ENCODE results near the gene INHBE. TPM values are rescaled to one million over a fixed set of nuclear protein-coding genes. Genes with fewer than 3 reads are reported as not detected.

Gene INHBE
- total RNA-seq, 1 experiment from 2014 or later, result 0.59 TPM

GRCh38 chr12:57418255-57418654 is 36.9 kb upstream of the INHBE start:
- CTCF ChIA-PET, result interaction anchor here (0.5 kb wide), 1 partner anchor 175 kb away, joined by 7 read pairs; no protein-coding TSS in a partner anchor
- TF ChIP-seq POLR2AphosphoS5 (IDR thresholded peaks at IDR 0.05; ENCODE audit: low read depth, low read length) (no peak), TCF7L2 (IDR thresholded peaks at IDR 0.05; ENCODE audit: low read depth, low read length) (no peak), SIN3A (IDR thresholded peaks at IDR 0.05; ENCODE audit: borderline replicate concordance, insufficient read depth, low read depth, low read length) (no peak)
- TF ChIP-seq, protein P1, sequence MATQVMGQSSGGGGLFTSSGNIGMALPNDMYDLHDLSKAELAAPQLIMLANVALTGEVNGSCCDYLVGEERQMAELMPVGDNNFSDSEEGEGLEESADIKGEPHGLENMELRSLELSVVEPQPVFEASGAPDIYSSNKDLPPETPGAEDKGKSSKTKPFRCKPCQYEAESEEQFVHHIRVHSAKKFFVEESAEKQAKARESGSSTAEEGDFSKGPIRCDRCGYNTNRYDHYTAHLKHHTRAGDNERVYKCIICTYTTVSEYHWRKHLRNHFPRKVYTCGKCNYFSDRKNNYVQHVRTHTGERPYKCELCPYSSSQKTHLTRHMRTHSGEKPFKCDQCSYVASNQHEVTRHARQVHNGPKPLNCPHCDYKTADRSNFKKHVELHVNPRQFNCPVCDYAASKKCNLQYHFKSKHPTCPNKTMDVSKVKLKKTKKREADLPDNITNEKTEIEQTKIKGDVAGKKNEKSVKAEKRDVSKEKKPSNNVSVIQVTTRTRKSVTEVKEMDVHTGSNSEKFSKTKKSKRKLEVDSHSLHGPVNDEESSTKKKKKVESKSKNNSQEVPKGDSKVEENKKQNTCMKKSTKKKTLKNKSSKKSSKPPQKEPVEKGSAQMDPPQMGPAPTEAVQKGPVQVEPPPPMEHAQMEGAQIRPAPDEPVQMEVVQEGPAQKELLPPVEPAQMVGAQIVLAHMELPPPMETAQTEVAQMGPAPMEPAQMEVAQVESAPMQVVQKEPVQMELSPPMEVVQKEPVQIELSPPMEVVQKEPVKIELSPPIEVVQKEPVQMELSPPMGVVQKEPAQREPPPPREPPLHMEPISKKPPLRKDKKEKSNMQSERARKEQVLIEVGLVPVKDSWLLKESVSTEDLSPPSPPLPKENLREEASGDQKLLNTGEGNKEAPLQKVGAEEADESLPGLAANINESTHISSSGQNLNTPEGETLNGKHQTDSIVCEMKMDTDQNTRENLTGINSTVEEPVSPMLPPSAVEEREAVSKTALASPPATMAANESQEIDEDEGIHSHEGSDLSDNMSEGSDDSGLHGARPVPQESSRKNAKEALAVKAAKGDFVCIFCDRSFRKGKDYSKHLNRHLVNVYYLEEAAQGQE (IDR thresholded peaks at IDR 0.05; ENCODE audit: insufficient read depth in 1 of 2, low read depth in 2 of 2, low read length in 1 of 2), result no peak
- TF ChIP-seq, protein P2, sequence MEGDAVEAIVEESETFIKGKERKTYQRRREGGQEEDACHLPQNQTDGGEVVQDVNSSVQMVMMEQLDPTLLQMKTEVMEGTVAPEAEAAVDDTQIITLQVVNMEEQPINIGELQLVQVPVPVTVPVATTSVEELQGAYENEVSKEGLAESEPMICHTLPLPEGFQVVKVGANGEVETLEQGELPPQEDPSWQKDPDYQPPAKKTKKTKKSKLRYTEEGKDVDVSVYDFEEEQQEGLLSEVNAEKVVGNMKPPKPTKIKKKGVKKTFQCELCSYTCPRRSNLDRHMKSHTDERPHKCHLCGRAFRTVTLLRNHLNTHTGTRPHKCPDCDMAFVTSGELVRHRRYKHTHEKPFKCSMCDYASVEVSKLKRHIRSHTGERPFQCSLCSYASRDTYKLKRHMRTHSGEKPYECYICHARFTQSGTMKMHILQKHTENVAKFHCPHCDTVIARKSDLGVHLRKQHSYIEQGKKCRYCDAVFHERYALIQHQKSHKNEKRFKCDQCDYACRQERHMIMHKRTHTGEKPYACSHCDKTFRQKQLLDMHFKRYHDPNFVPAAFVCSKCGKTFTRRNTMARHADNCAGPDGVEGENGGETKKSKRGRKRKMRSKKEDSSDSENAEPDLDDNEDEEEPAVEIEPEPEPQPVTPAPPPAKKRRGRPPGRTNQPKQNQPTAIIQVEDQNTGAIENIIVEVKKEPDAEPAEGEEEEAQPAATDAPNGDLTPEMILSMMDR (IDR thresholded peaks at IDR 0.05), result no peak
- no peak for DNase-seq (ENCODE audit: low read depth, low spot score)
- in situ Hi-C loops (cut with HindIII; ENCODE audit: low pct_unique_long_range_greater_than_20kb, low sequenced_read_pairs) (no loop called here), intact Hi-C loops (cut with micrococcal nuclease; ENCODE audit: unreplicated experiment) (no loop called here)
- Histone ChIP-seq H3K9me3 (ENCODE audit: control insufficient read depth, insufficient read depth, low read depth, low read length) (no peaks in the 10 kb centered on the region), H3K4me1 (ENCODE audit: control insufficient read depth, insufficient read depth, low read length) (no peaks in the 10 kb centered on the region), H3K36me3 (ENCODE audit: control insufficient read depth, insufficient read depth, low read length) (no peaks in the 10 kb centered on the region; the same call in 1 of the 2 replicates), H3K4me3 (ENCODE audit: low read depth in 2 of 2, low read length in 2 of 2) (no peak overlapping the region), H3K27ac (ENCODE audit: low read length) (no peak overlapping the region), H3K27me3 (ENCODE audit: control insufficient read depth, insufficient read depth, low read length) (no peaks in the 10 kb centered on the region)
- POLR2A ChIA-PET, result interaction anchor here (0.6 kb wide), 1 partner anchor 12 kb away, joined by 5 read pairs; no protein-coding TSS in a partner anchor
- no peak for ATAC-seq
- no TSS peak for BruUV-seq (replicated peaks)

- Histone ChIP-seq H3K27ac (ENCODE audit: low read length) (no peak overlapping the region), H3K36me3 (ENCODE audit: control insufficient read depth, insufficient read depth, low read length) (no peaks in the 10 kb centered on the region; the same call in 1 of the 2 replicates), H3K9me3 (ENCODE audit: control insufficient read depth, insufficient read depth, low read depth, low read length) (no peaks in the 10 kb centered on the region), H3K27me3 (ENCODE audit: control insufficient read depth, insufficient read depth, low read length) (no peaks in the 10 kb centered on the region), H3K4me1 (ENCODE audit: control insufficient read depth, insufficient read depth, low read length) (no peaks in the 10 kb centered on the region), H3K4me3 (ENCODE audit: low read depth in 2 of 2, low read length in 2 of 2) (no peak overlapping the region)
- intact Hi-C loops (cut with micrococcal nuclease; ENCODE audit: unreplicated experiment) (no loop called here), in situ Hi-C loops (cut with HindIII; ENCODE audit: low pct_unique_long_range_greater_than_20kb, low sequenced_read_pairs) (no loop called here)
- ChIA-PET POLR2A (no interaction called here), CTCF (no interaction called here)
- no TSS peak for BruUV-seq (replicated peaks)
- ATAC-seq (no peak), DNase-seq (ENCODE audit: low read depth, low spot score) (no peak)
- TF ChIP-seq TCF7L2 (IDR thresholded peaks at IDR 0.05; ENCODE audit: low read depth, low read length) (no peak), SIN3A (IDR thresholded peaks at IDR 0.05; ENCODE audit: borderline replicate concordance, insufficient read depth, low read depth, low read length) (no peak), POLR2AphosphoS5 (IDR thresholded peaks at IDR 0.05; ENCODE audit: low read depth, low read length) (no peak)
- TF ChIP-seq, protein P2 (IDR thresholded peaks at IDR 0.05), result no peak
- TF ChIP-seq, protein P1 (IDR thresholded peaks at IDR 0.05; ENCODE audit: insufficient read depth in 1 of 2, low read depth in 2 of 2, low read length in 1 of 2), result no peak
Measured at GRCh38 chr12:57419495-57419894, 35.6 kb upstream of the INHBE start.

Measured in Panc1 (cell line).